Aorta (tissue), 5 donors: ENCODE data around the gene ZNF335. TPM values are rescaled to one million over a fixed set of nuclear protein-coding genes. Genes with fewer than 3 reads are reported as not detected.
A peak's percentile ranks its signal among the peaks of the same experiment; 100 is the strongest.

ENCODE experiments used
- ATAC-seq: fragments of 200-7000 bp; cut with Tn5 transposase; one replicate; pipeline ENCODE4 v1.9.1; 2022; ENCODE audit warnings: moderate library complexity; ENCODE audit not compliant: low FRiP score
- DNase-seq, 2 donors: peaks; one replicate each; pipeline ENCODE4 v3.0.0-alpha.2; 2020
- H3K27ac ChIP-seq, 2 donors: one replicate each; pipeline ENCODE4 v1.5.1; 2013; ENCODE audit warnings: low read length in 2 of 2, mild to moderate bottlenecking in 2 of 2, moderate library complexity in 2 of 2, control low read depth in 1 of 2, inconsistent platforms in 1 of 2, low read depth in 1 of 2
- H3K27me3 ChIP-seq, 2 donors: one replicate each; pipeline ENCODE4 v1.6.1; 2013; ENCODE audit warnings: control low read depth in 1 of 2, low read length in 1 of 2, mild to moderate bottlenecking in 1 of 2, moderate library complexity in 1 of 2; ENCODE audit not compliant: insufficient read depth in 2 of 2, control insufficient read depth in 1 of 2
- H3K36me3 ChIP-seq, 2 donors: one replicate each; pipeline ENCODE4 v1.6.1; 2013; ENCODE audit warnings: control low read depth in 1 of 2, low read length in 1 of 2, mild to moderate bottlenecking in 1 of 2; ENCODE audit not compliant: insufficient read depth in 2 of 2, control insufficient read depth in 1 of 2
- H3K4me1 ChIP-seq, 2 donors: one replicate each; pipeline ENCODE4 v1.6.1; 2013; ENCODE audit warnings: low read length in 2 of 2, control low read depth in 1 of 2, mild to moderate bottlenecking in 1 of 2, moderate library complexity in 1 of 2; ENCODE audit not compliant: insufficient read depth in 2 of 2, control insufficient read depth in 1 of 2
- H3K4me3 ChIP-seq, 2 donors: one replicate each; pipeline ENCODE4 v1.5.1; 2013; ENCODE audit warnings: low read length in 2 of 2, control low read depth in 1 of 2, mild to moderate bottlenecking in 1 of 2
- H3K9me3 ChIP-seq: one replicate; pipeline ENCODE4 v1.6.1; 2013; ENCODE audit warnings: mild to moderate bottlenecking, low read length; ENCODE audit not compliant: control insufficient read depth
- WGBS, 2 donors: extraction: QIAGEN DNeasy Blood & Tissue Kit; methylation state at CpG; one replicate each; pipeline ENCODE4 v1.1.7; 2013; 5-methylcytosine and 5-hydroxymethylcytosine counted together
- intact Hi-C, 2 donors: fragments of 100-400 bp; cut with DNase I; formaldehyde crosslinking; loops; one replicate each; pipeline versions ENCODE4 v1.14.2 to v1.15.0; 2022
- polyA plus RNA-seq, 2 donors: library from polyadenylated mRNA; stranded (reverse); fragments of 200-250 nt; gene quantifications; one replicate each; pipeline ENCODE4 v1.2.3, GENCODE V29; 2013
- total RNA-seq, 2 donors: library from RNA; stranded (reverse); fragmentation: NEBNext Ultra II Directional; extraction: Animal tissue kit (Norgen Biotek cat#: 25700); gene quantifications; one replicate each; pipeline ENCODE4 v1.2.1, GENCODE V29; 2021
- donor health status: healthy with polysubstance abuse.
- donor health status: Bipolar disorder and iron deficiency.
- donor health status: DM: no; HTN: no; CAD: no.
- donor health status: DM: no; HTN: no; CAD: no.
- donor health status: DM: yes; HTN: yes; CAD: no.

ZNF335 gene
- total and polyA plus RNA-seq, 4 donors = 2.8 to 31.4 (median 20.5) TPM

DNA sequence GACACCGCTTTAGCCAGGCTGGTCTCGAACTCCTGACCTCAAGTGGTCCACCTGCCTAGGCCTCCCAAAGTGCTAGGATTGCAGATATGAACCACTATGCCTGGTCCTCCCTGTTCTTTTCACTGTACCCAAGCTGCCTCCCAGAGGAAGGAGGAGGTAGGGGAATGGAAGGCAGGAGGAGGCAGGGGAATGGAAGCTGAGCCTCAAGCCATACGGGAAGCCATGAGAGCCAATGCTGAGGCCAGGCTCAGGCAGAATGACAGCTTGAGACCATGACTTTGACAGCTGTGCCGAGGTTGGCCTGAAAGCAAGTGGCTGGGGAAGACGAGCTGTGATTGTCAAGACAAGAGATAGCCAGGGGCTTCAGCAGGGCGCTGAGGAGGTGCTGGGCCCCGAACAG is 13.6 kb upstream of the ZNF335 start:
- WGBS, 2 donors = 64 to 65% methylated on average over 7 of the region's 7 CpGs
- Histone ChIP-seq H3K9me3 (no peaks in the 10 kb centered on the region), H3K4me3 (no peak overlapping the region), H3K27me3 (no peaks in the 10 kb centered on the region), H3K4me1 (no peaks in the 10 kb centered on the region), H3K36me3 (no peaks in the 10 kb centered on the region), H3K27ac (no peak overlapping the region)
- intact Hi-C loops = no loop called here
- no peak for ATAC-seq
- peak in 1 of 2 donors; percentile 41 for DNase-seq

DNA sequence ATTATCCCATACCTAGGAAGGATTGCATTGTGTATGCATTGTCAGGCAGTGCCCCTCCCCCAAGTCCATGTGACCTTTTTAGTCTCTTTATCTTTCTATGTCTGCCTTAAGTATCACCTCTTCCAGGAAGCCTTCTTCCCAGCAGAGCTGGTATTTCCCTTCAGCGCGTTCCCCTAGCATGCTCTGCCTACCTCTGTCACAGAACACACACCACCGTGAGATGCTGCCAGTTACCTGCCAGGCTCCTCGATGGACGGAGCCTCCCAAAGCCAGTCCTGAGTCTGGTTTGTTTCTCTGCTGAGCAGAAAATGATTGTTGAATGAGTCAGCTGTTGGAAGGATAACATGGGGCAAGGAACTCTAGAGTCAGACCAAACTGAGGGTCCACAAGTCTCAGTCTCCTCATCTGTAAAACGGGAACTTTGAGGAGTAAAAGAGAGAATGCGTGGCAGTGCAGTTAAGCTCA is 11.3 kb upstream of the ZNF335 start:
- intact Hi-C loops = no loop called here
- Histone ChIP-seq H3K27me3 (no peaks in the 10 kb centered on the region), H3K27ac (no peak overlapping the region), H3K9me3 (no peaks in the 10 kb centered on the region), H3K4me1 (no peaks in the 10 kb centered on the region), H3K4me3 (no peak overlapping the region), H3K36me3 (no peaks in the 10 kb centered on the region)
- ATAC-seq = no peak
- peak in 1 of 2 donors; percentile 14 for DNase-seq
- 55 to 60% methylated on average over 7 of the region's 7 CpGs for WGBS, 2 donors

DNA sequence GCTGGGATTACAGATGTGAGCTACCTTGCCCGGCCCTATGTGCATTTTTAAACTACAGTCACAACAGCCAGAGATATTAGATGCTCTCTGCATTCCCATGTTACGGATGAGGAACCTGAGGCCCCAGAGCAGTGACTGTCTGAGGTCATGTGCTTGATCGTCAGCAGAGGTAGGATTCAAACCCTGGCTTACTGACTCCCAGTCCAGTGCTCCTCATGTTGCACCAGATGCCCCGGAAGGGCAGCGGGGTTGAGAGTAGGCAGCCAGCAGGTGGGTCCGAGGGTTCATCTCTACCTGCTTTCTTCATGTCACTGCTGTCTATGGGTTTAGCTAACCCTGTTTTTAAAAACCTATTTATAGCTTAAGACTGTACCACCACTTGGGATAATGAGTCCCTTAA is 9.3 kb upstream of the ZNF335 start:
- 84 to 87% methylated on average over 6 of the region's 6 CpGs for WGBS, 2 donors
- no peaks in the 10 kb centered on the region for H3K4me1 ChIP-seq
- no peaks in the 10 kb centered on the region for H3K36me3 ChIP-seq
- DNase-seq (peak in 1 of 2 donors; percentile 12), ATAC-seq (no peak)
- H3K4me3 ChIP-seq = no peak overlapping the region
- no peaks in the 10 kb centered on the region for H3K9me3 ChIP-seq
- H3K27me3 ChIP-seq = no peaks in the 10 kb centered on the region
- intact Hi-C loops = no loop called here
- H3K27ac ChIP-seq = no peak overlapping the region

DNA sequence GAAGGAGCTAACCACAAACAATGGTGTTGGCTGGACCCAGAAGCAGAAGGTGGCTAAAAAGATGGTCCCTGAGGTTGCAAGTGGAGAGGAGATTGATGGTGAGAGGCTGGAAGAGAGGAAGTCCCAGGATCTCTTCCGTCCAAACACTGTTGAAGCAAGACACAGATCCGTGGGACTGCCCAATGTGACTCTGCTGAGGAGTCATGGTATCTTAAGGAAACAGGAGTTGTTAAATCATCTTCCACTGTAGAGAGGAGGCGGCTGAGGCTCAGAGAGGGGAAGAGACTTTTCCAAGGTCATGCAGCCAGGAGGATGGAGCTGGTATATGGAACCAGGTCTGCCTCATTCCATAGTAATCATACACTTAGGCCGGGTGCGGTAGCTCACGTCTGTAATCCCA is 4.1 kb upstream of the ZNF335 start:
- DNase-seq = peak in 1 of 2 donors; percentile 35
- Histone ChIP-seq H3K9me3 (no peaks in the 10 kb centered on the region), H3K36me3 (no peaks in the 10 kb centered on the region), H3K27me3 (no peaks in the 10 kb centered on the region), H3K27ac (no peak overlapping the region), H3K4me3 (no peak overlapping the region), H3K4me1 (no peaks in the 10 kb centered on the region)
- WGBS, 2 donors = 82 to 85% methylated on average over 6 of the region's 6 CpGs
- no peak for ATAC-seq
- intact Hi-C loops = no loop called here

DNA sequence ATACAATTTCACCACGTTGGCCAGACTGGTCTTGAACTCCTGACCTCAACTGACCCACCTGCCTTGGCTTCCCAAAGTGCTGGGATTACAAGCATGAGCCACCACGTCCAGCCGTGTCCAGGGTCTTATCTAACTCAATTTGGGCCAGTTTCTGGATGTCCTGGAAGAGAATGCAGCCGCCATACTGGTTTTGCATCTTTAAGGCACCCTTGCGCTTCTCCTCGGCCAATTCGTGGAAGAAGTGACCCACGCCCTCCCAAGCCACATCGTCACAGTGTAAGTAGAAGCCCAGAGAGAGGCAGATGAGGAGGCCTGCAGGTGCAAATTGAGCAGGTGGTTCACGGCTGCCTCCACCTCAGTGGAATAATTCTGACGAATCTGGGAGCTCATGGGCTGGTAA is 3.7 kb upstream of the ZNF335 start:
- H3K9me3 ChIP-seq = no peaks in the 10 kb centered on the region
- H3K4me3 ChIP-seq = no peak overlapping the region
- H3K4me1 ChIP-seq = no peaks in the 10 kb centered on the region
- WGBS, 2 donors = 85% methylated on average over 11 of the region's 11 CpGs
- ATAC-seq (no peak), DNase-seq (peak in 1 of 2 donors; percentile 49)
- intact Hi-C loops = no loop called here
- no peak overlapping the region for H3K27ac ChIP-seq
- H3K36me3 ChIP-seq = no peaks in the 10 kb centered on the region
- H3K27me3 ChIP-seq = no peaks in the 10 kb centered on the region

DNA sequence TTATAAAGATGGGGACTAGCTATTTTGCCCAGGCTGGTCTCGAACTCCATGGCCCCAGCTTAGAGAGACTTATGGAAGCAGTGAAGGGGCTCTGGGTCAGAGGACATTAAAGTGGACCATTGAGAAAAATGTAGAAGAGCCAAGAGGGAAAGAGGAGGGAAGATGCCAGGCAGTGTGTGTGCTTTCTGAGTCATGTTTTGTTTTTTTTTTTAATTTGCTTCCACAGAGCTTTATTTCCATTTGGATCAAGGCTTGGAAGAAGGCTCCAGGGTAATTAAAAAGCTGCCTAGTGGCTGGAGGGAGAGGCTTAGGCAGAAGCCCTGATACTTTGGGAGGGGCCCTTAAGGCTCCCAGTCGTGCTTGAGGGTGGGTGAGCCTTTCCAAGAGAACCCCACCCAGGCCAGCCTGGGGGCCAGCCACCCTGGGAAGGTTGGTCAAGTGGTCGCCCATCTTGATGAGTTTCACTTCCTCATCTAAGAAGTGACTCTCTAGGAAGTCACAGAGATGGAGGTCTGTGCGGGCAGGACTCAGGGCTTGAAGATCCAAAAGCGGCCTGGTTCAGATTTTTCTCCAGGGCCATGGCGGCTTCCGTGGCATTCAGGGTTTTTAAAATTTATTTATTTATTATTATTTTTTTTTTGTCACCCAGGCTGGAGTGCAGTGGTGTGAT is 3.0 kb upstream of the ZNF335 start:
- Histone ChIP-seq H3K36me3 (no peaks in the 10 kb centered on the region), H3K27me3 (no peaks in the 10 kb centered on the region), H3K4me3 (no peak overlapping the region), H3K4me1 (no peaks in the 10 kb centered on the region), H3K27ac (no peak overlapping the region), H3K9me3 (no peaks in the 10 kb centered on the region)
- 84 to 85% methylated on average over 7 of the region's 7 CpGs for WGBS, 2 donors
- ATAC-seq (no peak), DNase-seq (peak in 1 of 2 donors; percentile 43)
- intact Hi-C loops = loop anchor here (5.0 kb wide), 3 partner anchors 83 to 618 kb away; partner anchors contain the start of genes CTSA (in 1 of the 2), NCOA5 (in 1 of the 2) and NEURL2 (in 1 of the 2)

DNA sequence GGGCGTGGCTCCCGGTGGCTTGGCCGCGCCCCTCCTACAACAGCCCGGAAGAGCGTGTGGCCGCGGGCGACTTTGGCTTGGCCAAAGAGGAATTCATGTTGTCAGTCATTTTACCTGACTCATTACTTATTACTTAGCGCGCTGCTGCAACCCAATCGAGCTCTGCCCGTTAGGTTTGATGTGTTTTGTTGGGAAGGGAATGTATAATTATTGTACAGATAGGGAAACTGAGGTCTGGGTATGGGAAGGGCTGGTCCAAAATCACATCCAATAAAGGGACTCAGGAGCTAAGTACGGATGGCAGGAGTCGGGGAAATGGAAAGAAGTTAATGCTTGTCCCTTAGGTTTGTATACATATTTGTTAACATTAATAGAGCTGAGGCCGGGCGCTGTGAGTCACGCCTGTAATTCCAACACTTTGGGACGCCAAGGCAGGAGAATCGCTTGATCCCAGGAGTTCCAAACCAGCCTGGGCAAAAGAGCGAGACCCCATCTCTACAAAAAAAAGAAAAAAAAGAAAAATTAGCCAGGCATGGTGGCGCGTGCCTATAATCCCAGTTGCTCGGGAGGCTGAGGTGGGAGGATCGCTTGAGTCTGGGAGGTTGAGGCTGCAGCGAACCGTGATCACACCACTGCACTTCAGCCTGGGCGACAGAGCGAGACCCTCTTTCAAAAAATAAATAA is 639 bp upstream of the ZNF335 start:
- ATAC-seq = no peak

DNA sequence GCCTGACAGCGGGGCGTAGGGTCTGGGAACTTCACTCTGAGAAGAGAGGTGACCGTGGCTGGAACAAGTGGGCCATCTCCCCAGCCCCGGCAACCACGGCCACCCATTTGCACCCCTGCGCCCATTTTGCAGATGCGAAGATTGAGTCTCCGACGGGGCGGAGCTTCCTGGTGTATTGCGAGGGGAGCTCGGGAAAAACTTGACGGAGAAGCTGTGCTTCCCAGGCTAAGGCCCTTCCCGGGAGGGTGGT is 653 bp downstream of the ZNF335 start:
- H3K9me3 ChIP-seq = no peaks in the 10 kb centered on the region
- DNase-seq (no peak), ATAC-seq (no peak)
- no peaks in the 10 kb centered on the region for H3K36me3 ChIP-seq
- H3K4me3 ChIP-seq = peak overlapping the region; percentile 42 to 67
- peak overlapping the region; percentile 58 to 69 for H3K27ac ChIP-seq
- no peaks in the 10 kb centered on the region for H3K27me3 ChIP-seq
- no peaks in the 10 kb centered on the region for H3K4me1 ChIP-seq
- 3 to 4% methylated on average over 14 of the region's 14 CpGs for WGBS, 2 donors
- intact Hi-C loops = loop anchor here (2.0 to 5.0 kb wide), 4 partner anchors 37 to 614 kb away; partner anchors contain the start of genes CTSA (in 1 of the 2), NCOA5 (in 1 of the 2), NEURL2 (in 1 of the 2) and PCIF1 (in 1 of the 2)

More for the DNA sequence above, 639 bp upstream of the ZNF335 start:
- Histone ChIP-seq H3K9me3 (no peaks in the 10 kb centered on the region), H3K4me3 (peak overlapping the region in 1 of 2 donors; percentile 38), H3K4me1 (no peaks in the 10 kb centered on the region), H3K27ac (peak overlapping the region in 1 of 2 donors; percentile 48), H3K27me3 (no peaks in the 10 kb centered on the region), H3K36me3 (no peaks in the 10 kb centered on the region)
- DNase-seq = peak; percentile 46 to 95
- 42 to 43% methylated on average over 29 of the region's 29 CpGs for WGBS, 2 donors
- intact Hi-C loops = loop anchor here (1.0 to 5.0 kb wide), 4 partner anchors 37 to 615 kb away; partner anchors contain the start of genes CTSA (in 1 of the 2), NCOA5 (in 1 of the 2) and NEURL2 (in 1 of the 2)
